HL-60 (cell line): ENCODE results near the gene GAK.

Experiments used
- DNase-seq, 2 experiments: peaks; one replicate each; pipeline ENCODE4 v3.0.0-alpha.2; 2010 to 2020; ENCODE audit warnings: low read depth in 1 of 2, low spot score in 1 of 2
- H3K27ac ChIP-seq: fragments of 250-450 bp; sonication (Bioruptor Pico); replicated peaks from 2 replicates; pipeline ENCODE4 v1.5.1; 2020; ENCODE audit warnings: mild to moderate bottlenecking, moderate library complexity
- H3K27me3 ChIP-seq: fragments of 250-450 bp; sonication (Bioruptor Pico); 2 replicates; pipeline ENCODE4 v1.5.1; 2021; ENCODE audit warnings: mild to moderate bottlenecking, moderate library complexity; ENCODE audit not compliant: insufficient read depth, poor library complexity, severe bottlenecking
- H3K4me3 ChIP-seq: replicated peaks from 2 replicates; pipeline ENCODE4 v1.5.1; 2011; ENCODE audit warnings: mild to moderate bottlenecking, control low read depth, low read length; ENCODE audit not compliant: insufficient read depth
- CTCF ChIP-seq: IDR thresholded peaks from one replicate; pipeline ENCODE4 v1.5.1; 2011; ENCODE audit warnings: low read length, control low read depth, inconsistent platforms; ENCODE audit not compliant: insufficient read depth
- GABPA ChIP-seq: IDR thresholded peaks from 2 replicates; pipeline ENCODE4 v1.6.1; 2012; ENCODE audit warnings: low read depth
- POLR2AphosphoS5 ChIP-seq: IDR thresholded peaks from 2 replicates; pipeline ENCODE4 v1.6.1; 2012; ENCODE audit warnings: low read depth
- REST ChIP-seq: IDR thresholded peaks from 2 replicates; pipeline ENCODE4 v1.6.1; 2012; ENCODE audit warnings: low read depth; ENCODE audit not compliant: insufficient replicate concordance
- SPI1 ChIP-seq: IDR thresholded peaks from 2 replicates; pipeline ENCODE4 v1.6.1; 2012; ENCODE audit warnings: low read depth, mild to moderate bottlenecking, borderline replicate concordance

GAK gene

DNA sequence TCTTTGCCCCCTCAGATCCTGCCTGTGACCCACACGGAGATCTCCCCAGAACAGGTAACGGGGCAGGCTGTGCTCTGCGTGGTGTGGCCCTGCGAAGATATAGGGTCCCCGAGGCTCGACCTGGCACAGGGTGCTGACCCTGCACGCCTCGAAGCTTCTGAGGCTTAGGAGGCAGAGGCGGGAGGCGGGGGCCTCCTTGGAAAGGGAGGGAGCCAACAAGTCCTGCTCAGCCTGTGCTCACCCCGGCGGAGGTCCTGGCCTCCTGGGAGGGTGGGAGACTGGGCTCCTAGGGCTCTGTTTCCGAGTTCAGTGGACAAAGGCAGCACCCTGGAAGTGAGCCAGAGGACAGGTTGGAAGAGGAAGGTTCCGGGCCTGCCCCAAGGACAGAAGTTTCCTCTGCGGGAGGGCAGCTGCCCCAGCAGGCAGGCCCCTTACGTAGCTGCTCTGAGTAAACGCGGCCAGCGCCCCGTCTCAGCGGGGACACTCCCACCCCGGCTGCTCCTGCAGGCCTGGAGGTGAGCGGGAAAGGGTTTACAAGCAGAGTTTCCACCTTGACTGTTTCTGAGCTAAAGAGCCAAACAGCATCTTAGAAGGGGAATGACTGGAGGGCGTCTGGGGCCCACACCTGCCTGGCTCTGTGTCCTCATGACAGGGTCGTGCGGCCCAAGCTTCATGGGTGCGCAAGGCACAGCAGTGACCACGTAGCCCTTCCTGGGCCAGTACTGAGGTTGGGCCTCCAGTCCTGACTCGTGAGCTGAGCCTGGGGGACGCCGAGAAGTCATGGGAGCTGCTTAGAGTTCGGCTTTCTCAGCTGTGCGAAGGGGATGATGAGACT is 16.2 kb upstream of the GAK start:
- H3K27me3 ChIP-seq: no peaks in the 10 kb centered on the region
- no peak for TF ChIP-seq SPI1
- TF ChIP-seq GABPA: no peak
- TF ChIP-seq POLR2AphosphoS5: no peak
- no peak for TF ChIP-seq REST
- TF ChIP-seq CTCF: no peak
- DNase-seq: no peak
- H3K27ac ChIP-seq: no peak overlapping the region
- no peak overlapping the region for H3K4me3 ChIP-seq

- DNase-seq: no peak
- no peak overlapping the region for H3K4me3 ChIP-seq
- H3K27ac ChIP-seq: no peak overlapping the region
- no peaks in the 10 kb centered on the region for H3K27me3 ChIP-seq
- TF ChIP-seq SPI1 (no peak), CTCF (no peak), REST (no peak), POLR2AphosphoS5 (no peak), GABPA (no peak)
Measured at GRCh38 chr4:947491-947971, 15.4 kb upstream of the GAK start.

- H3K27me3 ChIP-seq: no peaks in the 10 kb centered on the region
- H3K27ac ChIP-seq: no peak overlapping the region
- no peak for DNase-seq
- H3K4me3 ChIP-seq: no peak overlapping the region
- TF ChIP-seq GABPA (no peak), SPI1 (no peak), POLR2AphosphoS5 (no peak), REST (no peak), CTCF (no peak)
Measured at GRCh38 chr4:946517-947471, 14.7 kb upstream of the GAK start.
